ENCODE data around the gene LCN12. TPM values are rescaled to one million over a fixed set of nuclear protein-coding genes. Genes with fewer than 3 reads are reported as not detected.

Gene LCN12
- total RNA-seq, 1 experiment from 2014 or later = 2.1 TPM

GRCh38 chr9:136955202-136955942, 3.3 kb downstream of the LCN12 start:
- Histone ChIP-seq H3K9ac (ENCODE audit: extremely low read depth, insufficient read length, low read length) (no peak overlapping the region), H3K18ac (ENCODE audit: insufficient read length, low read depth, low read length) (no peak overlapping the region), H3K14ac (ENCODE audit: insufficient read depth, low read length) (no peak overlapping the region; the same call in 1 of the 2 replicates), H2BK20ac (ENCODE audit: low read depth, low read length, poor library complexity, severe bottlenecking) (no peak overlapping the region), H3K79me1 (ENCODE audit: insufficient read depth, low read depth, low read length, poor library complexity, severe bottlenecking) (no peaks in the 10 kb centered on the region), H4K20me1 (ENCODE audit: control insufficient read depth, insufficient read depth, insufficient read length) (peaks cover 2% of the 10 kb centered on the region), H3K23me2 (ENCODE audit: insufficient read length, low read depth, low read length, poor library complexity, severe bottlenecking) (no peaks in the 10 kb centered on the region), H3K27ac (ENCODE audit: insufficient read length, low read depth, low read length) (no peak overlapping the region), H2BK120ac (ENCODE audit: low read depth, low read length, poor library complexity, severe bottlenecking) (no peak overlapping the region), H3T11ph (ENCODE audit: low read length) (no peak overlapping the region), H2BK5ac (ENCODE audit: insufficient read length, low read length) (no peak overlapping the region), H2AK5ac (ENCODE audit: insufficient read length, low read length) (no peak overlapping the region), H2BK15ac (ENCODE audit: low read depth, low read length) (no peak overlapping the region), H2AFZ (ENCODE audit: low read length) (no peak overlapping the region), H3K23ac (ENCODE audit: insufficient read length, low read depth, low read length) (no peak overlapping the region), H4K8ac (replicated peaks; ENCODE audit: insufficient read length, low read depth, low read length) (no peak overlapping the region), H2BK12ac (ENCODE audit: insufficient read length, low read depth, low read length) (no peak overlapping the region), H4K5ac (ENCODE audit: insufficient read length, low read depth, low read length) (no peak overlapping the region), H3K9me3 (ENCODE audit: control insufficient read depth, low read depth, low read length) (no peaks in the 10 kb centered on the region), H3K4me2 (ENCODE audit: insufficient read depth, insufficient read length, low read length) (no peak overlapping the region), H3K27me3 (ENCODE audit: insufficient read depth, low read length) (no peaks in the 10 kb centered on the region), H3K4ac (ENCODE audit: low read depth, low read length) (no peak overlapping the region), H3K56ac (ENCODE audit: insufficient read length, low read depth, low read length) (no peak overlapping the region), H3K4me1 (ENCODE audit: insufficient read depth, low read length) (no peaks in the 10 kb centered on the region), H4K91ac (ENCODE audit: insufficient read length, low read depth, low read length) (no peak overlapping the region), H3K79me2 (ENCODE audit: insufficient read depth, low read length) (no peaks in the 10 kb centered on the region)
- TF ChIP-seq CTCF (conservative IDR thresholded peaks at IDR 0.05) = no peak
- DNase-seq = no peak
- H3K9me3 Mint-ChIP-seq = peaks cover 6% of the 10 kb centered on the region in 2 experiments; a peak in 4 of 5 replicates
- no peak overlapping the region for H3K4me3 Mint-ChIP-seq
- H3K27me3 Mint-ChIP-seq (ENCODE audit: low read depth) = peaks cover 8% of the 10 kb centered on the region
- no CpG with 5 or more reads among the region's 14 CpGs for WGBS (ENCODE audit: extremely low coverage, insufficient read length, low lambda C conversion rate)
- H3K36me3 Mint-ChIP-seq (ENCODE audit: insufficient read depth in 1 of 3, low read depth in 3 of 3) = no peaks in the 10 kb centered on the region; a peak in 1 of 7 replicates
- H3K27ac Mint-ChIP-seq = no peak overlapping the region
- H3K4me1 Mint-ChIP-seq = 0 out of 4 replicates have a peak, but pooled peaks cover 0 to 2% of the 10 kb centered on the region in 2 experiments
